CD4-positive, CD25-positive, alpha-beta regulatory T cell (primary cell): ENCODE measurements around the gene PRSS48. TPM values are rescaled to one million over a fixed set of nuclear protein-coding genes. Genes with fewer than 3 reads are reported as not detected.

Source experiments
- ATAC-seq, 2 donors: fragments of 150-1000 bp; cut with Tn5 transposase; one replicate each; pipeline ENCODE4 v1.10.0; 2021; ENCODE audit warnings: low read depth in 2 of 2, moderate number of reproducible peaks in 2 of 2, moderate library complexity in 1 of 2
- DNase-seq, 3 donors: peaks; one replicate each; pipeline versions ENCODE4 v3.0.0 to v3.0.0-alpha.2; 2012 to 2022; ENCODE audit warnings: mixed read lengths in 1 of 3
- H3K27ac ChIP-seq: one replicate; pipeline ENCODE4 v1.7.0; 2013; ENCODE audit warnings: mild to moderate bottlenecking, low read length; ENCODE audit not compliant: insufficient read depth, poor library complexity, severe bottlenecking
- H3K27me3 ChIP-seq: one replicate; pipeline ENCODE4 v1.7.0; 2013; ENCODE audit warnings: low read length; ENCODE audit not compliant: control insufficient read depth, insufficient read depth
- H3K36me3 ChIP-seq: one replicate; pipeline ENCODE4 v1.7.0; 2013; ENCODE audit warnings: mild to moderate bottlenecking, low read length, moderate library complexity; ENCODE audit not compliant: control insufficient read depth, insufficient read depth
- H3K4me1 ChIP-seq: 2 replicates; pipeline ENCODE4 v1.7.0; 2013; ENCODE audit warnings: mild to moderate bottlenecking, low read length; ENCODE audit not compliant: insufficient read depth, control insufficient read depth, poor library complexity, severe bottlenecking
- H3K4me3 ChIP-seq: one replicate; pipeline ENCODE4 v1.7.0; 2013; ENCODE audit warnings: low read depth, mild to moderate bottlenecking, low read length, moderate library complexity
- H3K9me3 ChIP-seq, 2 experiments: 1 replicate in 1 of 2; 2 replicates in 1 of 2; pipeline ENCODE4 v1.7.0; 2013; ENCODE audit warnings: low read length in 2 of 2, mild to moderate bottlenecking in 1 of 2, moderate library complexity in 1 of 2; ENCODE audit not compliant: control insufficient read depth in 2 of 2
- H3K27ac Mint-ChIP-seq, 3 donors: one replicate each; pipeline ENCODE4 v1.8.0; 2020 to 2022; ENCODE audit warnings: mild to moderate bottlenecking in 3 of 3, mixed read lengths in 3 of 3, moderate library complexity in 2 of 3
- H3K27me3 Mint-ChIP-seq: one replicate; pipeline ENCODE4 v1.8.0; 2022; ENCODE audit warnings: mild to moderate bottlenecking, mixed read lengths
- H3K36me3 Mint-ChIP-seq: one replicate; pipeline ENCODE4 v1.8.0; 2020; ENCODE audit warnings: mixed read lengths
- H3K4me1 Mint-ChIP-seq, 4 donors: one replicate each; pipeline ENCODE4 v1.8.0; 2020 to 2022; ENCODE audit warnings: mixed read lengths in 4 of 4, mild to moderate bottlenecking in 1 of 4
- H3K4me3 Mint-ChIP-seq, 4 donors: one replicate each; pipeline ENCODE4 v1.8.0; 2020 to 2022; ENCODE audit warnings: mild to moderate bottlenecking in 4 of 4, mixed read lengths in 4 of 4, moderate library complexity in 3 of 4
- H3K9me3 Mint-ChIP-seq, 7 donors: one replicate each; pipeline ENCODE4 v1.8.0; 2020 to 2022; ENCODE audit warnings: mixed read lengths in 7 of 7, mild to moderate bottlenecking in 3 of 7, moderate library complexity in 2 of 7
- polyA plus RNA-seq, 4 donors: library from polyadenylated mRNA; unstranded; fragments of 300-500 nt; fragmentation: Illumina TruSeq; gene quantifications; one replicate each; pipeline ENCODE4 v1.2.3, GENCODE V29; 2021
- total RNA-seq: library from RNA; stranded (reverse); gene quantifications from one replicate; pipeline ENCODE4 v1.2.3, GENCODE V29; 2022

Gene PRSS48
- total and polyA plus RNA-seq, 5 donors from 2014 or later: not detected

DNA sequence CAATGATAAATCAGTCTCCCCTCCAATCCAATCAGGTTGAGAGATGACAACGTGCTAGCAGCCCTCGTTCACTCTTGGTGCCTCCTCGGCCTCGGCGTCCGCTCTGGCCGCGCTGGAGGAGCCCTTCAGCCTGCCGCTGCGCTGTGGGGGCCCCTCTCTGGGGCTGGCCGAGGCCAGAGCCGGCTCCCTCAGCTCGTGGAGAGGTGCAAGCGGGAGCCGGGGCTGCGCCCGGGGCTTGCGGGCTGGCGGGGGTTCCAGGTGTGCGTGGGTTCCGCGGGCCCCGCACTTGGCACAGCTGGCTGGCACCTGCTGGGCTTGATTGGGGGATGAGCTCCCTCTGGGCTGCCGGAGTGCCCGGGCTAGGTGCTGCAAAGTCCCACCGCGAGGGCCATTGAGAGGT, 40.9 kb upstream of the PRSS48 start:
- no peak overlapping the region for H3K27ac Mint-ChIP-seq
- no peak for DNase-seq

DNA sequence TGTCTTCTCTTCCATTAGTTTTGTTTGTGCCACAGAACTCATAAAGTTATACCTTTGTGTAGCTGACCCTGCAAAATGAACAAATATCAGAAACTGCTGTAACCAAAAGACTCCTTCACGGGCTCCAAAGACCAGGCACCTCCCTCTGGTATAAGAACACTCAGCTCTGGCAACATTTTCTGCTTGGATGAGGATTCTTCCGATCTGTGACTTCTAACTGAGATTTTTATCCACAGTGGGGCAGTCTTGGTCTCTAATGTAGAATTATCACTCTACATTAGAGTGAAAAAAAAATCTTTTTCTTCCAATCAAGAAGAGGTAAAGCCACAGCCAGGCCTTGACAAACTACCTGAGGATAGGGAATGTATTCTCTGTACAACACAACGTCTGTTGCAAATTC, 38.5 kb upstream of the PRSS48 start:
- H3K27ac ChIP-seq: no peak overlapping the region
- Mint-ChIP-seq H3K36me3 (no peaks in the 10 kb centered on the region), H3K9me3 (peaks cover 0 to 2% (median 0%) of the 10 kb centered on the region in 7 donors), H3K27me3 (peaks cover 32% of the 10 kb centered on the region), H3K4me3 (no peak overlapping the region), H3K27ac (no peak overlapping the region), H3K4me1 (no peaks in the 10 kb centered on the region)
- no peaks in the 10 kb centered on the region for H3K36me3 ChIP-seq
- no peaks in the 10 kb centered on the region for H3K27me3 ChIP-seq
- DNase-seq (no peak), ATAC-seq (no peak)
- H3K4me3 ChIP-seq: no peak overlapping the region
- no peaks in the 10 kb centered on the region for H3K4me1 ChIP-seq
- H3K9me3 ChIP-seq: no peaks in the 10 kb centered on the region

More for the DNA sequence above, 40.9 kb upstream of the PRSS48 start:
- no peak overlapping the region for H3K4me3 ChIP-seq
- Mint-ChIP-seq H3K4me1 (no peaks in the 10 kb centered on the region), H3K27me3 (peaks cover 36% of the 10 kb centered on the region), H3K9me3 (peaks cover 0 to 2% (median 0%) of the 10 kb centered on the region in 7 donors), H3K36me3 (no peaks in the 10 kb centered on the region), H3K4me3 (no peak overlapping the region)
- H3K27ac ChIP-seq: no peak overlapping the region
- no peaks in the 10 kb centered on the region for H3K36me3 ChIP-seq
- no peak for ATAC-seq
- H3K4me1 ChIP-seq: no peaks in the 10 kb centered on the region
- no peaks in the 10 kb centered on the region for H3K27me3 ChIP-seq
- no peaks in the 10 kb centered on the region for H3K9me3 ChIP-seq

DNA sequence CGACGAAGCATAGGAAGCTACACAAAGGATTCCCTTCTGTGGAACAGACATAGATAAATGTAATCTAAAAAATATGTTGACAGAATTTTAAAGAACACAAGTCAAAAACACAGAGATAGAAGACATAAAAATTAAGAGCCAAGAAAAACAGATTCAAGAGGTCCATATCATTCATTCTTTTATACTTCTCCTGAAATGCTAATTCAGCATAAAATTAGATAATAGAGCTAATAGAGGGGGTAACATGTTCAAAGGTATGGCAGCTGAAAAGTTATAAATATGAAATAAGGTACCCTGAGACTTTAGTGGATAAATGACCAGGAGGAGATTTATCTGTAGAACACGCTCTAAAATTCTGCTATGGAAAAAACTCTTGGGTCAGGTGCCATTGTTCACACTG, 37.4 kb upstream of the PRSS48 start:
- DNase-seq (no peak), ATAC-seq (no peak)
- Mint-ChIP-seq H3K4me3 (no peak overlapping the region), H3K9me3 (peaks cover 0 to 2% (median 0%) of the 10 kb centered on the region in 7 donors), H3K27me3 (peaks cover 33% of the 10 kb centered on the region), H3K4me1 (no peaks in the 10 kb centered on the region), H3K36me3 (no peaks in the 10 kb centered on the region), H3K27ac (no peak overlapping the region)
- no peaks in the 10 kb centered on the region for H3K36me3 ChIP-seq
- no peaks in the 10 kb centered on the region for H3K27me3 ChIP-seq
- no peak overlapping the region for H3K4me3 ChIP-seq
- H3K27ac ChIP-seq: no peak overlapping the region
- no peaks in the 10 kb centered on the region for H3K9me3 ChIP-seq
- H3K4me1 ChIP-seq: no peaks in the 10 kb centered on the region

DNA sequence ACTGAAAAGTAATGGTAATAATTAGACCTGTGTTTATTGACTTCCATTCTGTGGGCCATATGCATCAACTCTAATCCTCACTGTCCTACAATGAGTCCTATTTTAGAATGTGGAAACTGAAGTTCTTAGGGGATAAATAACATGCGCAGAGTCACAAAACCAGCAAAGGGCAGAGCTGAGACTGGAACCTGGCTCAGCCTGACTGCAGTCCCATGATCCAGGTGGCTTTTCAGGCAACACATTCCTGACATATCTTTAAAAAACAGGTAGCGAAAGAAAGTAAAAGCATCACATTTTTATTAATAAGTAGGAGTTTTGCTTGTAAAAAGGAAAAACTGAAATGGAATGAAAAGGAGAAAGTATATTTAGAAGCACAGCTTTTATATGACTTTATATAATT, 34.7 kb upstream of the PRSS48 start:
- H3K27ac Mint-ChIP-seq: no peak overlapping the region
- ATAC-seq: no peak

DNA sequence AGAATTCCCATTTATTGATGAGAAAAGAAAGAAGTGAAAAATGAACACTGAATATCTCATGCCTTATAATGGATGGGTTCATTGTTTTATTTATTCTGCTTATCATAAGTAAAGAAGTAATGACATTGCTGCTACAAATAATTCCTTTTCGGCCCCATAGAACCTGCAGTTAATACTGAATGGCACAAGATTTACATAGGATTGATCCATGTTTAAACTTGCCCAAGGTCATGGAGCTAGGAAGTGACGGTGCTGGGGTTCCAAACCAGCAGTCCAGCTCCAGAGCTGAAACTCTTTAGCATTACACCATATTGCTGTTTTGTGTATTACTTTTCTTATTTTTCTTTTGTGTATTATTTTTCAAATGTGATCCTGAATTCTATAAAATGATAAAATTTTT, 30.2 kb upstream of the PRSS48 start:
- H3K9me3 ChIP-seq: no peaks in the 10 kb centered on the region
- H3K9me3 Mint-ChIP-seq: no peaks in the 10 kb centered on the region
- no peak overlapping the region for H3K4me3 ChIP-seq
- no peaks in the 10 kb centered on the region for H3K36me3 ChIP-seq
- H3K27ac ChIP-seq: no peak overlapping the region
- no peak overlapping the region for H3K4me3 Mint-ChIP-seq
- ATAC-seq: no peak
- H3K4me1 Mint-ChIP-seq: no peaks in the 10 kb centered on the region
- DNase-seq: no peak
- H3K36me3 Mint-ChIP-seq: no peaks in the 10 kb centered on the region
- H3K27ac Mint-ChIP-seq: no peak overlapping the region
- H3K27me3 Mint-ChIP-seq: peaks cover 22% of the 10 kb centered on the region
- H3K27me3 ChIP-seq: no peaks in the 10 kb centered on the region
- no peaks in the 10 kb centered on the region for H3K4me1 ChIP-seq

More for the DNA sequence above, 34.7 kb upstream of the PRSS48 start:
- Mint-ChIP-seq H3K27me3 (peaks cover 33% of the 10 kb centered on the region), H3K9me3 (peaks cover 0 to 2% (median 0%) of the 10 kb centered on the region in 7 donors), H3K36me3 (no peaks in the 10 kb centered on the region), H3K4me1 (no peaks in the 10 kb centered on the region), H3K4me3 (no peak overlapping the region)
- H3K27me3 ChIP-seq: no peaks in the 10 kb centered on the region
- no peak overlapping the region for H3K4me3 ChIP-seq
- H3K4me1 ChIP-seq: no peaks in the 10 kb centered on the region
- no peak overlapping the region for H3K27ac ChIP-seq
- H3K9me3 ChIP-seq: no peaks in the 10 kb centered on the region
- H3K36me3 ChIP-seq: no peaks in the 10 kb centered on the region
- no peak for DNase-seq

DNA sequence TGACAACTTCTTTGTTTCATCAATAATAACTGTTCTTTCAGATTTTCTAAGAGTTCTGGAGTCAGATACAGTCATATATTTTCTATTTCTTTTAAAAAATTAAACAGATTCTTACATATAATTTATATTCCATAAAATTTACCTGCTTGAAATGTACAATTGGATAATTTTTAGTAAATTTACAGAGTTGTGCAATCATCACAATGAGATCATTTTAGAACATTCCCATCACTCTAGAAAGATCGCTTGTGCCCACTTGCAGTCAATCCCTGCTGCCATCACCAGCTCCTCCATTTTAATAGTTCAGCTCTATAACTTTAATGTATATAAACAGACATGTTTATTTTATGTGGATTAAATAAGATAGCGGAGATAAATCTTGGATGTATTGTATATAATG, 29.6 kb upstream of the PRSS48 start:
- no peaks in the 10 kb centered on the region for H3K4me1 Mint-ChIP-seq
- ATAC-seq (no peak), DNase-seq (no peak)
- H3K9me3 Mint-ChIP-seq: no peaks in the 10 kb centered on the region
- no peaks in the 10 kb centered on the region for H3K36me3 Mint-ChIP-seq
- Histone ChIP-seq H3K9me3 (no peaks in the 10 kb centered on the region), H3K4me1 (no peaks in the 10 kb centered on the region), H3K4me3 (no peak overlapping the region), H3K36me3 (no peaks in the 10 kb centered on the region), H3K27me3 (no peaks in the 10 kb centered on the region), H3K27ac (no peak overlapping the region)
- peaks cover 17% of the 10 kb centered on the region for H3K27me3 Mint-ChIP-seq
- no peak overlapping the region for H3K27ac Mint-ChIP-seq
- H3K4me3 Mint-ChIP-seq: no peak overlapping the region

DNA sequence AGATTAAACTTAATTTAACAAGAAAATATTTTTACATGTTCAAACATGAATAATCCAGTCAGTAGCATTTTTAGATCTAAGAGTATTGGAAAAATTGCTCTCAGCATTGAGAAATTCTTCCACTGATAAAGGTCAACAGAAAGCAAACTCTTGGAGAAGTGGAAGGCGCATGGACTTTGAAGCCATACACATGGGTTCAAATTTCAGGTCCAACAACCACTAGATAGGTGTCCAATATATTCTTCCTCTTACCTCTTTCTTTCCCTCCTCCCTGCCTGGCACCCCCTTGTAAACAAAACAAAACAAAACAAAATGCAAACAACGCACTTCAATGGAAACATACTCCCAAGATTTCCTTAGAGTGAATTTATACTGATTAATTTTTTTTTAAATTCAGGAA, 28.4 kb upstream of the PRSS48 start:
- H3K4me1 ChIP-seq: no peaks in the 10 kb centered on the region
- no peaks in the 10 kb centered on the region for H3K36me3 Mint-ChIP-seq
- no peak for DNase-seq
- H3K9me3 ChIP-seq: no peaks in the 10 kb centered on the region
- no peak overlapping the region for H3K27ac ChIP-seq
- no peak overlapping the region for H3K27ac Mint-ChIP-seq
- no peaks in the 10 kb centered on the region for H3K4me1 Mint-ChIP-seq
- peaks cover 15% of the 10 kb centered on the region for H3K27me3 Mint-ChIP-seq
- no peaks in the 10 kb centered on the region for H3K27me3 ChIP-seq
- no peak overlapping the region for H3K4me3 ChIP-seq
- no peak for ATAC-seq
- no peak overlapping the region for H3K4me3 Mint-ChIP-seq
- no peaks in the 10 kb centered on the region for H3K36me3 ChIP-seq
- no peaks in the 10 kb centered on the region for H3K9me3 Mint-ChIP-seq

DNA sequence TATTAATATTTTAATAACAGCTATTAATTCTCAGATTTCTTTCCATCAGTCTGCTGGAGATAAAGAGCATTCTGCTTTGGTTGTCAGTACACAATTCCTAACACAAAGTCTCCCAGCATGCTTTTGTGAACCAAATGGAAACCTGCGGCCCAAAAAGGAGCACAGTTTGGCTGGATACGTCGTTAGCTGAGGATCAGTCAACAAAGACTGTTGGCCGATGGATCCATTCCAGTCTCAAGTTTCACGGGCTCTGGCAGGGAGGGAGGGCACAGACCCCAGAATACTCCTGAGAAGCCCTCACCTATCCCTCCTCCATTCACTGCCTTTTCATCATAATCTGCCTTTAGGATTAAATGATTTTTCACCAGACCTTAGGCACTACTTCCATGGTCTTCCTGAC, 26.3 kb upstream of the PRSS48 start:
- ATAC-seq (no peak), DNase-seq (no peak)
- Mint-ChIP-seq H3K27me3 (peaks cover 8% of the 10 kb centered on the region), H3K4me3 (no peak overlapping the region), H3K36me3 (no peaks in the 10 kb centered on the region), H3K4me1 (no peaks in the 10 kb centered on the region), H3K9me3 (peaks cover 0 to 1% (median 0%) of the 10 kb centered on the region in 7 donors), H3K27ac (no peak overlapping the region)
- no peaks in the 10 kb centered on the region for H3K36me3 ChIP-seq
- H3K27ac ChIP-seq: no peak overlapping the region
- no peaks in the 10 kb centered on the region for H3K9me3 ChIP-seq
- no peak overlapping the region for H3K4me3 ChIP-seq
- no peaks in the 10 kb centered on the region for H3K27me3 ChIP-seq
- no peaks in the 10 kb centered on the region for H3K4me1 ChIP-seq
